H9 (cell line): ENCODE data around the gene NUCB2. TPM values are rescaled to one million over a fixed set of nuclear protein-coding genes. Genes with fewer than 3 reads are reported as not detected.
A peak's percentile ranks its signal among the peaks of the same experiment; 100 is the strongest.

Experiments
- DNase-seq: peaks from one replicate; pipeline ENCODE4 v3.0.0-alpha.2; 2017
- H2AFZ ChIP-seq: one replicate; pipeline ENCODE4 v1.6.1; 2013; ENCODE audit warnings: mild to moderate bottlenecking, low read length, control low read depth, moderate library complexity
- H2AK5ac ChIP-seq: 2 replicates; pipeline ENCODE4 v1.6.1; 2013; ENCODE audit warnings: low read length, control low read depth, mixed read lengths; ENCODE audit not compliant: insufficient read length
- H2BK120ac ChIP-seq: one replicate; pipeline ENCODE4 v1.6.1; 2013; ENCODE audit warnings: low read depth, mild to moderate bottlenecking, low read length, control low read depth, inconsistent platforms; ENCODE audit not compliant: poor library complexity, severe bottlenecking
- H2BK12ac ChIP-seq: 2 replicates; pipeline ENCODE4 v1.6.1; 2013; ENCODE audit warnings: low read length, control low read depth, mixed read lengths, low read depth; ENCODE audit not compliant: insufficient read length
- H2BK15ac ChIP-seq: 2 replicates; pipeline ENCODE4 v1.6.1; 2013; ENCODE audit warnings: low read depth, low read length, control low read depth
- H2BK20ac ChIP-seq: one replicate; pipeline ENCODE4 v1.6.1; 2013; ENCODE audit warnings: low read depth, mild to moderate bottlenecking, low read length, control low read depth, inconsistent platforms; ENCODE audit not compliant: poor library complexity, severe bottlenecking
- H2BK5ac ChIP-seq: 2 replicates; pipeline ENCODE4 v1.6.1; 2013; ENCODE audit warnings: low read length, control low read depth, mixed read lengths; ENCODE audit not compliant: insufficient read length
- H3K14ac ChIP-seq: 2 replicates; pipeline ENCODE4 v1.6.1; 2013; ENCODE audit warnings: low read length, control low read depth; ENCODE audit not compliant: insufficient read depth
- H3K18ac ChIP-seq: 2 replicates; pipeline ENCODE4 v1.6.1; 2013; ENCODE audit warnings: low read depth, mild to moderate bottlenecking, mixed read lengths, low read length, control low read depth; ENCODE audit not compliant: insufficient read length
- H3K23ac ChIP-seq: 2 replicates; pipeline ENCODE4 v1.6.1; 2013; ENCODE audit warnings: low read length, control low read depth, mixed read lengths, low read depth; ENCODE audit not compliant: insufficient read length
- H3K23me2 ChIP-seq: 2 replicates; pipeline ENCODE4 v1.6.1; 2013; ENCODE audit warnings: low read depth, mild to moderate bottlenecking, mixed read lengths, low read length, control low read depth; ENCODE audit not compliant: insufficient read length, poor library complexity, severe bottlenecking
- H3K27ac ChIP-seq: 2 replicates; pipeline ENCODE4 v1.5.1; 2013; ENCODE audit warnings: low read length, control low read depth, mixed read lengths, low read depth; ENCODE audit not compliant: insufficient read length
- H3K27me3 ChIP-seq: 2 replicates; pipeline ENCODE4 v1.6.1; 2013; ENCODE audit warnings: low read length, control low read depth, inconsistent platforms; ENCODE audit not compliant: insufficient read depth
- H3K4ac ChIP-seq: 2 replicates; pipeline ENCODE4 v1.6.1; 2013; ENCODE audit warnings: low read depth, mild to moderate bottlenecking, control low read depth, inconsistent platforms, low read length, moderate library complexity
- H3K4me1 ChIP-seq: 2 replicates; pipeline ENCODE4 v1.6.1; 2013; ENCODE audit warnings: low read length, control low read depth, inconsistent platforms; ENCODE audit not compliant: insufficient read depth
- H3K4me2 ChIP-seq: 2 replicates; pipeline ENCODE4 v1.6.1; 2013; ENCODE audit warnings: low read length, control low read depth, mixed read lengths; ENCODE audit not compliant: insufficient read length, insufficient read depth
- H3K56ac ChIP-seq: 2 replicates; pipeline ENCODE4 v1.6.1; 2013; ENCODE audit warnings: low read depth, mild to moderate bottlenecking, mixed read lengths, low read length, control low read depth; ENCODE audit not compliant: insufficient read length
- H3K79me1 ChIP-seq: 2 replicates; pipeline ENCODE4 v1.6.1; 2013; ENCODE audit warnings: low read depth, mild to moderate bottlenecking, moderate library complexity, low read length, control low read depth, inconsistent platforms; ENCODE audit not compliant: insufficient read depth, poor library complexity, severe bottlenecking
- H3K79me2 ChIP-seq: 2 replicates; pipeline ENCODE4 v1.6.1; 2013; ENCODE audit warnings: low read length, control low read depth, inconsistent platforms; ENCODE audit not compliant: insufficient read depth
- H3K9ac ChIP-seq: 2 replicates; pipeline ENCODE4 v1.6.1; 2013; ENCODE audit warnings: low read length, control low read depth, mixed read lengths; ENCODE audit not compliant: insufficient read length; ENCODE audit errors: extremely low read depth
- H3K9me3 ChIP-seq: one replicate; pipeline ENCODE4 v1.6.1; 2013; ENCODE audit warnings: low read depth, low read length, inconsistent platforms; ENCODE audit not compliant: control insufficient read depth
- H3T11ph ChIP-seq: one replicate; pipeline ENCODE4 v1.6.1; 2013; ENCODE audit warnings: mild to moderate bottlenecking, low read length, control low read depth, inconsistent platforms
- H4K20me1 ChIP-seq: one replicate; pipeline ENCODE4 v1.6.1; 2013; ENCODE audit not compliant: control insufficient read depth, insufficient read length, insufficient read depth
- H4K5ac ChIP-seq: 2 replicates; pipeline ENCODE4 v1.6.1; 2013; ENCODE audit warnings: low read depth, mild to moderate bottlenecking, mixed read lengths, low read length, control low read depth; ENCODE audit not compliant: insufficient read length
- H4K8ac ChIP-seq: replicated peaks from 2 replicates; pipeline ENCODE4 v1.6.1; 2013; ENCODE audit warnings: low read length, control low read depth, mixed read lengths, low read depth; ENCODE audit not compliant: insufficient read length
- H4K91ac ChIP-seq: 2 replicates; pipeline ENCODE4 v1.6.1; 2013; ENCODE audit warnings: low read depth, mild to moderate bottlenecking, moderate library complexity, mixed read lengths, low read length, control low read depth; ENCODE audit not compliant: insufficient read length
- H3K27ac Mint-ChIP-seq, 3 experiments: 2 replicates in 2 of 3; 3 replicates in 1 of 3; pipeline ENCODE4 v1.8.0; 2020 to 2021; ENCODE audit warnings: mixed read lengths in 3 of 3, mild to moderate bottlenecking in 1 of 3, moderate library complexity in 1 of 3
- H3K27me3 Mint-ChIP-seq: 2 replicates; pipeline ENCODE4 v1.8.0; 2021; ENCODE audit warnings: low read depth, mild to moderate bottlenecking, moderate library complexity, mixed read lengths
- H3K36me3 Mint-ChIP-seq, 3 experiments: 2 replicates in 2 of 3; 3 replicates in 1 of 3; pipeline ENCODE4 v1.8.0; 2020 to 2021; ENCODE audit warnings: low read depth in 3 of 3, mixed read lengths in 3 of 3; ENCODE audit not compliant: insufficient read depth in 1 of 3
- H3K4me1 Mint-ChIP-seq, 2 experiments: 2 replicates each; pipeline ENCODE4 v1.8.0; 2020; ENCODE audit warnings: mixed read lengths in 2 of 2
- H3K4me3 Mint-ChIP-seq, 2 experiments: 2 replicates in 1 of 2; 3 replicates in 1 of 2; pipeline ENCODE4 v1.8.0; 2020 to 2021; ENCODE audit warnings: mild to moderate bottlenecking in 2 of 2, mixed read lengths in 2 of 2, moderate library complexity in 1 of 2
- H3K9me3 Mint-ChIP-seq, 2 experiments: 2 replicates in 1 of 2; 3 replicates in 1 of 2; pipeline ENCODE4 v1.8.0; 2020; ENCODE audit warnings: mild to moderate bottlenecking in 2 of 2, mixed read lengths in 2 of 2, moderate library complexity in 1 of 2
- WGBS: extraction: QIAGEN DNeasy Blood & Tissue Kit; methylation state at CpG from one replicate; pipeline ENCODE4 v1.1.7; 2013; ENCODE audit warnings: missing lambda C conversion rate, low lambda C conversion rate, mixed read lengths; ENCODE audit not compliant: insufficient read length; ENCODE audit errors: extremely low coverage; 5-methylcytosine and 5-hydroxymethylcytosine counted together
- total RNA-seq: library from RNA; stranded (reverse); gene quantifications from 2 replicates; pipeline ENCODE4 v1.2.1, GENCODE V29; 2021
- TF ChIP-seq, protein P1 (sequence below): fragments of 200-600 bp; sonication (generic); conservative IDR thresholded peaks from 3 replicates; pipeline ENCODE4 v1.8.0; 2021; ENCODE audit warnings: antibody characterized with exemption, mild to moderate bottlenecking

NUCB2 gene
- total RNA-seq, 1 experiment from 2014 or later = 29.1 TPM

- no peak overlapping the region for H3K27ac ChIP-seq
- H2BK20ac ChIP-seq = no peak overlapping the region
- no peak overlapping the region for H3K4ac ChIP-seq
- no peak for DNase-seq
- H3K4me1 ChIP-seq = no peaks in the 10 kb centered on the region
- no peaks in the 10 kb centered on the region for H3K27me3 ChIP-seq
- H4K5ac ChIP-seq = no peak overlapping the region
- no peak overlapping the region for H2BK120ac ChIP-seq
- H3K79me1 ChIP-seq = no peaks in the 10 kb centered on the region
- H3K23ac ChIP-seq = no peak overlapping the region
- H3K56ac ChIP-seq = no peak overlapping the region
- H3K4me3 Mint-ChIP-seq = no peak overlapping the region
- H3K23me2 ChIP-seq = no peaks in the 10 kb centered on the region
- no peaks in the 10 kb centered on the region for H3K4me1 Mint-ChIP-seq
- H2BK5ac ChIP-seq = no peak overlapping the region
- no peak overlapping the region for H3T11ph ChIP-seq
- no peaks in the 10 kb centered on the region for H3K9me3 Mint-ChIP-seq
- no peak overlapping the region for H4K91ac ChIP-seq
- no peak overlapping the region for H2AFZ ChIP-seq
- no peak overlapping the region for H2AK5ac ChIP-seq
- H3K36me3 Mint-ChIP-seq = peaks cover 0 to 8% (median 2%) of the 10 kb centered on the region in 3 experiments; a peak in 4 of 7 replicates
- no peak overlapping the region for H4K8ac ChIP-seq
- TF ChIP-seq, protein P1, sequence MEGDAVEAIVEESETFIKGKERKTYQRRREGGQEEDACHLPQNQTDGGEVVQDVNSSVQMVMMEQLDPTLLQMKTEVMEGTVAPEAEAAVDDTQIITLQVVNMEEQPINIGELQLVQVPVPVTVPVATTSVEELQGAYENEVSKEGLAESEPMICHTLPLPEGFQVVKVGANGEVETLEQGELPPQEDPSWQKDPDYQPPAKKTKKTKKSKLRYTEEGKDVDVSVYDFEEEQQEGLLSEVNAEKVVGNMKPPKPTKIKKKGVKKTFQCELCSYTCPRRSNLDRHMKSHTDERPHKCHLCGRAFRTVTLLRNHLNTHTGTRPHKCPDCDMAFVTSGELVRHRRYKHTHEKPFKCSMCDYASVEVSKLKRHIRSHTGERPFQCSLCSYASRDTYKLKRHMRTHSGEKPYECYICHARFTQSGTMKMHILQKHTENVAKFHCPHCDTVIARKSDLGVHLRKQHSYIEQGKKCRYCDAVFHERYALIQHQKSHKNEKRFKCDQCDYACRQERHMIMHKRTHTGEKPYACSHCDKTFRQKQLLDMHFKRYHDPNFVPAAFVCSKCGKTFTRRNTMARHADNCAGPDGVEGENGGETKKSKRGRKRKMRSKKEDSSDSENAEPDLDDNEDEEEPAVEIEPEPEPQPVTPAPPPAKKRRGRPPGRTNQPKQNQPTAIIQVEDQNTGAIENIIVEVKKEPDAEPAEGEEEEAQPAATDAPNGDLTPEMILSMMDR = no peak
- no peak overlapping the region for H3K18ac ChIP-seq
- H3K79me2 ChIP-seq = no peaks in the 10 kb centered on the region
- no peaks in the 10 kb centered on the region for H4K20me1 ChIP-seq
- H2BK12ac ChIP-seq = no peak overlapping the region
- H3K14ac ChIP-seq = no peak overlapping the region
- H3K27me3 Mint-ChIP-seq = no peaks in the 10 kb centered on the region
- no peak overlapping the region for H2BK15ac ChIP-seq
- WGBS = 100% methylated on average over 1 of the region's 3 CpGs
- H3K4me2 ChIP-seq = no peak overlapping the region
- H3K27ac Mint-ChIP-seq = peak overlapping the region in 1 of 3 experiments; percentile 55; a peak in 1 of 7 replicates
- H3K9me3 ChIP-seq = no peaks in the 10 kb centered on the region
- H3K9ac ChIP-seq = no peak overlapping the region
These were observed 45.4 kb upstream of the NUCB2 start for GRCh38 chr11:17230867-17231851.
